Ascending aorta (tissue), 2 donors: Measurements from ENCODE around the gene RPP30. TPM values are rescaled to one million over a fixed set of nuclear protein-coding genes. Genes with fewer than 3 reads are reported as not detected.

Experiments used
- DNase-seq, 2 donors: peaks; one replicate each; pipeline ENCODE4 v3.0.0-alpha.2; 2019; ENCODE audit warnings: low spot score in 2 of 2
- H3K27ac ChIP-seq, 2 donors: fragments of 200-600 bp; sonication (generic); one replicate each; pipeline ENCODE4 v1.5.1; 2016 to 2017; ENCODE audit warnings: mild to moderate bottlenecking in 1 of 2
- H3K27me3 ChIP-seq: fragments of 200-600 bp; sonication (generic); one replicate; pipeline ENCODE4 v1.5.1; 2017
- H3K36me3 ChIP-seq, 2 donors: fragments of 200-600 bp; sonication (generic); one replicate each; pipeline ENCODE4 v1.5.1; 2016
- H3K4me1 ChIP-seq, 2 donors: fragments of 200-600 bp; sonication (generic); one replicate each; pipeline ENCODE4 v1.5.1; 2016 to 2017; ENCODE audit warnings: mild to moderate bottlenecking in 1 of 2
- H3K4me3 ChIP-seq, 2 donors: fragments of 200-600 bp; sonication (generic); one replicate each; pipeline ENCODE4 v1.5.1; 2016 to 2017; ENCODE audit warnings: mild to moderate bottlenecking in 1 of 2
- H3K9me3 ChIP-seq, 2 donors: fragments of 200-600 bp; sonication (generic); one replicate each; pipeline ENCODE4 v1.5.1; 2016
- CTCF ChIP-seq, 3 experiments: fragments of 200-600 bp in 2 of 3; fragments of 450-650 bp in 1 of 3; sonication (generic) in 2 of 3; IDR thresholded peaks; one replicate each; pipeline ENCODE4 v1.5.1; 2016 to 2019; ENCODE audit warnings: antibody characterized with exemption in 3 of 3, mild to moderate bottlenecking in 1 of 3, moderate library complexity in 1 of 3
- intact Hi-C: fragments of 100-400 bp; cut with DNase I; formaldehyde crosslinking; loops from one replicate; pipeline ENCODE4 v1.15.1; 2023
- total RNA-seq: library from RNA; depleted of rRNA; stranded (reverse); fragments of >200 nt; gene quantifications from one replicate; pipeline ENCODE4 v1.1.0, GENCODE V29; 2016

RPP30 gene
- total RNA-seq, 1 donor from 2014 or later: 141 TPM

GRCh38 chr10:90917968-90918318 lies 46.2 kb downstream of the RPP30 start:
- intact Hi-C loops: no loop called here
- Histone ChIP-seq H3K27ac (no peak overlapping the region), H3K4me1 (no peaks in the 10 kb centered on the region), H3K4me3 (no peak overlapping the region), H3K36me3 (no peaks in the 10 kb centered on the region), H3K9me3 (no peaks in the 10 kb centered on the region), H3K27me3 (no peaks in the 10 kb centered on the region)
- no peak for DNase-seq
- TF ChIP-seq CTCF (IDR thresholded peaks at IDR 0.05): no peak

- Histone ChIP-seq H3K36me3 (no peaks in the 10 kb centered on the region), H3K9me3 (no peaks in the 10 kb centered on the region), H3K27ac (no peak overlapping the region), H3K27me3 (no peaks in the 10 kb centered on the region), H3K4me1 (peaks cover 0 to 2% of the 10 kb centered on the region in 2 donors), H3K4me3 (no peak overlapping the region)
- DNase-seq: no peak
- TF ChIP-seq CTCF (IDR thresholded peaks at IDR 0.05): no peak
- intact Hi-C loops: no loop called here
These were observed 48.2 kb downstream of the RPP30 start for GRCh38 chr10:90919683-90920574.

- no peak within 1 kb of the TSS for H3K4me3 ChIP-seq
- intact Hi-C loops: no loop called here
- peak in 1 of 2 donors; percentile 66 for DNase-seq
- H3K36me3 ChIP-seq: no peaks in the 10 kb centered on the region
- no peaks in the 10 kb centered on the region for H3K27me3 ChIP-seq
- TF ChIP-seq CTCF (IDR thresholded peaks at IDR 0.05): no peak
- peaks cover 0 to 3% of the 10 kb centered on the region in 2 donors for H3K4me1 ChIP-seq
- H3K9me3 ChIP-seq: no peaks in the 10 kb centered on the region
- H3K27ac ChIP-seq: no peak within 1 kb of the TSS
These were observed 49.4 kb downstream of the RPP30 start, which contains the start of gene ANKRD1 for GRCh38 chr10:90920986-90921666. Gene ANKRD1, minus strand, starts transcription at chr10:90921087. Its CDS starts 60 bp downstream, at chr10:90921027.

- Histone ChIP-seq H3K4me1 (peaks cover 0 to 3% of the 10 kb centered on the region in 2 donors), H3K4me3 (no peak overlapping the region), H3K27ac (no peak overlapping the region), H3K27me3 (no peaks in the 10 kb centered on the region), H3K36me3 (no peaks in the 10 kb centered on the region), H3K9me3 (no peaks in the 10 kb centered on the region)
- no peak for TF ChIP-seq CTCF (IDR thresholded peaks at IDR 0.05)
- no peak for DNase-seq
- intact Hi-C loops: no loop called here
These were observed 50.1 kb downstream of the RPP30 start for GRCh38 chr10:90921906-90922305.

GRCh38 chr10:90923111-90923731 lies 51.4 kb downstream of the RPP30 start:
- no peak overlapping the region for H3K4me3 ChIP-seq
- H3K9me3 ChIP-seq: no peaks in the 10 kb centered on the region
- H3K27ac ChIP-seq: no peak overlapping the region
- no peak for TF ChIP-seq CTCF (IDR thresholded peaks at IDR 0.05)
- peaks cover 0 to 3% of the 10 kb centered on the region in 2 donors for H3K4me1 ChIP-seq
- H3K36me3 ChIP-seq: no peaks in the 10 kb centered on the region
- intact Hi-C loops: no loop called here
- no peak for DNase-seq
- no peaks in the 10 kb centered on the region for H3K27me3 ChIP-seq
